Lower leg skin (tissue), 3 donors: ENCODE results near the gene MAP3K7CL.

Experiments
- POLR2A ChIP-seq, 2 donors: fragments of 450-650 bp; IDR thresholded peaks; one replicate each; pipeline ENCODE4 v1.6.1; 2016 to 2017; ENCODE audit warnings: antibody characterized with exemption in 2 of 2, mild to moderate bottlenecking in 1 of 2, moderate library complexity in 1 of 2
- TF ChIP-seq, protein P1 (sequence below), 3 donors: fragments of 450-650 bp; IDR thresholded peaks; one replicate each; pipeline ENCODE4 v1.5.1; 2016; ENCODE audit warnings: antibody characterized with exemption in 3 of 3, mild to moderate bottlenecking in 3 of 3, moderate library complexity in 2 of 3

DNA sequence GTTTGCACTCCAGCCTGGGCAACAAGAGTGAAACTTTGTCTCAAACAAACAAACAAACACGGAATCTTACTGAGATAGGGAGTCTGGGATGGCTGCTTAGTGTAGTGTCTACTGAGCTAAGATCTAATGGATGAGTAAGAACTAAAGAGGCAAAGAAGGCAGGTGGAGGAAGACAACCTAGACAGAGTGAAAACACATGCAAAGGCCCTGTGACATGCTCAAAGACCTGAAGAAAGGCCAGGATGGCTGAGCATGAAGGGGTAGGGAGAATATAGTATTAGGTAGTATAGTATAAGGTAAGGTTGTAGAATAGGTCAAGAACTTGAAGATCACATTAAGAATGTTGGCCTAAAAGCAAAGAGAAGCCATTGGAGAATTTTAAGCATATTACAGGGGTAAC lies 49.1 kb downstream of the MAP3K7CL start:
- TF ChIP-seq, protein P1, sequence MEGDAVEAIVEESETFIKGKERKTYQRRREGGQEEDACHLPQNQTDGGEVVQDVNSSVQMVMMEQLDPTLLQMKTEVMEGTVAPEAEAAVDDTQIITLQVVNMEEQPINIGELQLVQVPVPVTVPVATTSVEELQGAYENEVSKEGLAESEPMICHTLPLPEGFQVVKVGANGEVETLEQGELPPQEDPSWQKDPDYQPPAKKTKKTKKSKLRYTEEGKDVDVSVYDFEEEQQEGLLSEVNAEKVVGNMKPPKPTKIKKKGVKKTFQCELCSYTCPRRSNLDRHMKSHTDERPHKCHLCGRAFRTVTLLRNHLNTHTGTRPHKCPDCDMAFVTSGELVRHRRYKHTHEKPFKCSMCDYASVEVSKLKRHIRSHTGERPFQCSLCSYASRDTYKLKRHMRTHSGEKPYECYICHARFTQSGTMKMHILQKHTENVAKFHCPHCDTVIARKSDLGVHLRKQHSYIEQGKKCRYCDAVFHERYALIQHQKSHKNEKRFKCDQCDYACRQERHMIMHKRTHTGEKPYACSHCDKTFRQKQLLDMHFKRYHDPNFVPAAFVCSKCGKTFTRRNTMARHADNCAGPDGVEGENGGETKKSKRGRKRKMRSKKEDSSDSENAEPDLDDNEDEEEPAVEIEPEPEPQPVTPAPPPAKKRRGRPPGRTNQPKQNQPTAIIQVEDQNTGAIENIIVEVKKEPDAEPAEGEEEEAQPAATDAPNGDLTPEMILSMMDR (IDR thresholded peaks at IDR 0.05) = no peak
- TF ChIP-seq POLR2A (IDR thresholded peaks at IDR 0.05) = no peak
